T-cell (primary cell): ENCODE measurements around the gene ELMO2. TPM values are rescaled to one million over a fixed set of nuclear protein-coding genes. Genes with fewer than 3 reads are reported as not detected.
A peak's percentile ranks its signal among the peaks of the same experiment; 100 is the strongest.
"Not testable (repeated sequence)": the region's sequence is repeated elsewhere in the genome, so short reads cannot be mapped to it uniquely, and the experiment has no call there.

Experiments
- ATAC-seq, 4 experiments: fragments of 200-7000 bp in 3 of 4; fragments of 150-1000 bp in 1 of 4; cut with Tn5 transposase; replicated peaks in 1 of 4; 1 replicate in 3 of 4; 2 replicates in 1 of 4; pipeline ENCODE4 v1.10.0; 2021; ENCODE audit warnings: moderate library complexity in 3 of 4, mild to moderate bottlenecking in 2 of 4, moderate number of reproducible peaks in 1 of 4
- CTCF ChIA-PET, 2 donors: fragments of 300-600 bp; sonication (Branson Sonifier 250); formaldehyde crosslinking; loops; one replicate each; lab custom pipeline; 2022; ENCODE audit warnings: antibody characterized with exemption in 2 of 2; lab: Charles Lee
- POLR2A ChIA-PET, 2 donors: fragments of 300-600 bp; sonication (Branson Sonifier 250); formaldehyde crosslinking; loops; one replicate each; lab custom pipeline; 2022; ENCODE audit warnings: antibody characterized with exemption in 2 of 2; lab: Charles Lee
- DNase-seq, 35 experiments: peaks; one replicate each; pipeline versions ENCODE4 v3.0.0 to v3.0.0-alpha.2; 2013 to 2023
- H3K27ac ChIP-seq: one replicate; pipeline ENCODE4 v1.5.1; 2013; ENCODE audit warnings: low read length
- H3K27me3 ChIP-seq, 2 experiments: replicated peaks in 1 of 2; 1 replicate in 1 of 2; 2 replicates in 1 of 2; pipeline versions ENCODE4 v1.6.1 to v1.7.0; 2013; ENCODE audit warnings: low read length in 1 of 2, mixed read lengths in 1 of 2; ENCODE audit not compliant: control insufficient read depth in 2 of 2, insufficient read depth in 2 of 2; ENCODE audit errors: extremely low read depth in 1 of 2
- H3K36me3 ChIP-seq, 2 donors: 1 replicate in 1 of 2; 2 replicates in 1 of 2; pipeline versions ENCODE4 v1.6.1 to v1.7.0; 2013; ENCODE audit warnings: low read length in 1 of 2; ENCODE audit not compliant: control insufficient read depth in 2 of 2, insufficient read depth in 1 of 2; ENCODE audit errors: extremely low read depth in 1 of 2
- H3K4me1 ChIP-seq, 2 experiments: 1 replicate in 1 of 2; 2 replicates in 1 of 2; pipeline versions ENCODE4 v1.6.1 to v1.7.0; 2013; ENCODE audit warnings: low read length in 2 of 2, mixed read lengths in 1 of 2; ENCODE audit not compliant: insufficient read depth in 2 of 2, control insufficient read depth in 1 of 2; ENCODE audit errors: extremely low read depth in 1 of 2
- H3K4me3 ChIP-seq, 2 donors: 1 replicate in 1 of 2; 2 replicates in 1 of 2; pipeline versions ENCODE4 v1.5.1 to v1.7.0; 2013; ENCODE audit warnings: mild to moderate bottlenecking in 2 of 2, low read length in 1 of 2, moderate library complexity in 1 of 2; ENCODE audit not compliant: control insufficient read depth in 1 of 2; ENCODE audit errors: extremely low read depth in 1 of 2
- H3K9me3 ChIP-seq: 2 replicates; pipeline ENCODE4 v1.7.0; 2013
- H3K27ac Mint-ChIP-seq, 2 donors: one replicate each; pipeline ENCODE4 v1.8.0; 2020 to 2021; ENCODE audit warnings: mild to moderate bottlenecking in 2 of 2, mixed read lengths in 2 of 2
- H3K27me3 Mint-ChIP-seq, 2 donors: one replicate each; pipeline ENCODE4 v1.8.0; 2021 to 2022; ENCODE audit warnings: mixed read lengths in 2 of 2
- H3K36me3 Mint-ChIP-seq: one replicate; pipeline ENCODE4 v1.8.0; 2021; ENCODE audit warnings: mixed read lengths
- H3K4me1 Mint-ChIP-seq, 3 donors: one replicate each; pipeline ENCODE4 v1.8.0; 2020 to 2022; ENCODE audit warnings: mixed read lengths in 3 of 3, mild to moderate bottlenecking in 1 of 3
- H3K4me3 Mint-ChIP-seq, 3 donors: one replicate each; pipeline ENCODE4 v1.8.0; 2020 to 2022; ENCODE audit warnings: mild to moderate bottlenecking in 3 of 3, mixed read lengths in 3 of 3, moderate library complexity in 3 of 3
- H3K9me3 Mint-ChIP-seq, 3 donors: one replicate each; pipeline ENCODE4 v1.8.0; 2020 to 2022; ENCODE audit warnings: mixed read lengths in 3 of 3
- WGBS: methylation state at CpG from one replicate; pipeline ENCODE4 v1.1.5; 2013; ENCODE audit warnings: missing lambda C conversion rate; ENCODE audit not compliant: insufficient coverage; 5-methylcytosine and 5-hydroxymethylcytosine counted together
- total RNA-seq, 35 experiments: library from RNA in 6 of 35; stranded (reverse) in 6 of 35; fragments of 120-200 nt in 1 of 35; gene quantifications; one replicate each; pipeline versions ENCODE4 v1.2.1 to v1.2.4 and lab custom pipeline; 2013 to 2026

Gene ELMO2
- total RNA-seq, 5 donors from 2014 or later (not counting 1 experiment from before 2014, with no cell fraction given) = 48.8 to 86.6 (median 54.2) TPM

DNA sequence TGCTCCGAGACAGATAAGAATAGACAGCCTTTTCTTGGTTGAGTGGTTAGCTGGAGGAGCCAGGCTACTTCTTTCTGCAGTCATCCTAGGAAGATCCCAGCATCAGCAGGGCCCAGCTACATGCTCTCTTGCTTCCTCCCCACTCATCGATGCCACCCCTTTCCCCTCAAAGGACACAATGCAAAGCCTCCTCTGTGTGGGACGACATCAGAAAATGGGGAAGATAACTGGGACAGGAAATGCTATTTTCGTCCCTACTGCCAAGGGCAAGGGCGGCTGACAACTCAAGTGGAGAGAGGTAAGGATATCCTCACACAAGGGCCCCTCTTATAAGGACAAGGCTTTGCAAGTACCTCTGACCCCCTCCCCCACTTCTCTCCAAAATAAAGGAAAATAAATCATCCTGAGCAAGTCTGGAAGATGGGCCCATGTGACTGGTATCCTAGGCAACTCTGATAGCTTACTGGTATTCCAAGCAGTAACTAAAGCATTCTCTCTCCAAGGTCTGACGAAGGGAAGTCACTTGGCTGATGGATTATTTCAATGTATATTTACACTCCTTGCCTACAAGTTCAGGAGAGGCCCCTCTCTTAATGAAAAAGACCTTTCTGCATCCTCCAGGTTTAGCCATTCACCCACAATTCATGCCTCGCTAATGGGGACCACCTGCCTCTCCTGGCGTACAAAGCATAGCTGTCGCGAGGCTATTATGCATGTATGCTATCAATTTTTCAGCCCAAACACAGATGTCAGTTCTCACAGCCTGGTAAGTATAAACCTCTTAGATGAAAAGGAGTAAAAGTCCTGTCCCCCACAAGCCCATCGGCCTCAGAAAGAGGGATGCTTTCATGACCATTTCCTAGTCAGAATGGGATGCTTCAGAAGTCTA is 11.3 kb downstream of the ELMO2 start:
- DNase-seq = no peak
- no peaks in the 10 kb centered on the region for H3K9me3 Mint-ChIP-seq
- CTCF ChIA-PET = no interaction called here
- POLR2A ChIA-PET = no interaction called here
- H3K9me3 ChIP-seq = no peaks in the 10 kb centered on the region
- no peak for ATAC-seq
- H3K4me1 Mint-ChIP-seq = peaks cover 32 to 39% (median 34%) of the 10 kb centered on the region in 3 donors
- H3K36me3 ChIP-seq = peaks cover 8 to 73% of the 10 kb centered on the region in 2 donors
- H3K4me3 Mint-ChIP-seq = no peak overlapping the region
- peaks cover 41% of the 10 kb centered on the region for H3K36me3 Mint-ChIP-seq
- H3K4me3 ChIP-seq = no peak overlapping the region
- H3K27me3 Mint-ChIP-seq = no peaks in the 10 kb centered on the region
- WGBS = 100% methylated on average over 1 of the region's 11 CpGs
- H3K27ac Mint-ChIP-seq = no peak overlapping the region
- no peak overlapping the region for H3K27ac ChIP-seq
- no peaks in the 10 kb centered on the region for H3K27me3 ChIP-seq
- H3K4me1 ChIP-seq = peaks cover 8 to 18% of the 10 kb centered on the region in 2 experiments

DNA sequence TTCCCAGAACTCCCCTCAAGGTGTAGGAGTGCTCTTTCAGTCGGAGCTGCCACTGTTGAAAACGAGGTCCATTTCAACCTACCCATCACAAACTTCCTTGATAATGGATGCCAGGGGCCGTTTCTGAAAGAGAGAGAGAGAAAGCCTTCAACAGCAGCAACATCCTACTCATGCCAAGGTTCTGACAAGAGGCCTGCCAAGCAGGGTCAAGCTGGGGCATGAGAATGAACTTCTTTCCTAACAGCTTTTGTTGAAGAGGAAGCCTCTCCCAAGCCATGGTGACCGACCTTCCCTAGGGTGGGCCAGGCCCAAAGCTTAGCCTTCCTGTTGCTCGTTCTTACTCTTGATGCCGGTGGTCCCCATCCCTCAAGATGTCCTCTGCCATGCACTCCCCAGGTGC is 12.4 kb downstream of the ELMO2 start:
- Histone ChIP-seq H3K27ac (no peak overlapping the region), H3K36me3 (peaks cover 8 to 82% of the 10 kb centered on the region in 2 donors), H3K27me3 (no peaks in the 10 kb centered on the region), H3K9me3 (no peaks in the 10 kb centered on the region), H3K4me1 (peaks cover 2 to 7% of the 10 kb centered on the region in 2 experiments), H3K4me3 (no peak overlapping the region)
- Mint-ChIP-seq H3K27me3 (no peaks in the 10 kb centered on the region), H3K36me3 (peaks cover 47% of the 10 kb centered on the region), H3K4me1 (peaks cover 22 to 29% (median 22%) of the 10 kb centered on the region in 3 donors), H3K9me3 (no peaks in the 10 kb centered on the region), H3K27ac (no peak overlapping the region), H3K4me3 (no peak overlapping the region)
- ATAC-seq (no peak), DNase-seq (no peak)
- POLR2A ChIA-PET = no interaction called here
- WGBS = 100% methylated on average over 3 of the region's 6 CpGs
- CTCF ChIA-PET = no interaction called here

DNA sequence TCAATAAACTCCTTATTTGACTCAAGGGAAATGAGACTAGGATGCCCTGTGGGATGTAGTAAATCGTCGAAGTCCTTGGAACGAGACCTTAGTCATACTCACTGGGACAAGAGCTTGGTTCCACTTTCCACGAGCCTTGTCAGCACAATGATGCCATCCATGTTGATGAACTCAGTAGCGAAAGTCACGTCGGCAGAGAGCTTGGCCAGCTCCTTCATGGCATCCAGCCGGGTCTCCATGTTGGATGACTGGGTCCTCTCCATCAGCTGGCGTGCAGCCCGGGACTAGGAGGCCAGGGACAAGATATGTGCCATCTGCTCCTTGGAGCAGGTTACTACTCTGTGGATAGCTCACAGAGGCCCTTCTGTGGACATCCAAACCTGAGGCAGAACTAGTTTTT is 17.5 kb downstream of the ELMO2 start:
- peak overlapping the region in 1 of 2 donors; percentile 23 for H3K27ac Mint-ChIP-seq
- H3K27ac ChIP-seq = no peak overlapping the region
- H3K36me3 Mint-ChIP-seq = peaks cover 67% of the 10 kb centered on the region
- no peaks in the 10 kb centered on the region for H3K9me3 Mint-ChIP-seq
- no peak overlapping the region for H3K4me3 ChIP-seq
- no peak overlapping the region for H3K4me3 Mint-ChIP-seq
- POLR2A ChIA-PET = no interaction called here
- H3K27me3 Mint-ChIP-seq = no peaks in the 10 kb centered on the region
- CTCF ChIA-PET = no interaction called here
- no peaks in the 10 kb centered on the region for H3K27me3 ChIP-seq
- H3K4me1 Mint-ChIP-seq = peaks cover 0 to 15% (median 0%) of the 10 kb centered on the region in 3 donors
- H3K36me3 ChIP-seq = peaks cover 8 to 93% of the 10 kb centered on the region in 2 donors
- H3K4me1 ChIP-seq = no peaks in the 10 kb centered on the region
- 97% methylated on average over 8 of the region's 10 CpGs for WGBS
- ATAC-seq = no peak
- no peak for DNase-seq
- H3K9me3 ChIP-seq = no peaks in the 10 kb centered on the region

GRCh38 chr20:46388201-46388836 is 18.1 kb downstream of the ELMO2 start:
- Mint-ChIP-seq H3K9me3 (no peaks in the 10 kb centered on the region), H3K27ac (peak overlapping the region in 1 of 2 donors; percentile 4), H3K27me3 (no peaks in the 10 kb centered on the region), H3K4me1 (peaks cover 0 to 15% (median 0%) of the 10 kb centered on the region in 3 donors), H3K4me3 (no peak overlapping the region), H3K36me3 (peaks cover 70% of the 10 kb centered on the region)
- ChIA-PET POLR2A (no interaction called here), CTCF (no interaction called here)
- Histone ChIP-seq H3K27me3 (no peaks in the 10 kb centered on the region), H3K4me3 (no peak overlapping the region), H3K36me3 (peaks cover 6 to 93% of the 10 kb centered on the region in 2 donors), H3K9me3 (no peaks in the 10 kb centered on the region), H3K27ac (no peak overlapping the region), H3K4me1 (no peaks in the 10 kb centered on the region)
- ATAC-seq (no peak), DNase-seq (no peak)
- WGBS = 89% methylated on average over 1 of the region's 5 CpGs

GRCh38 chr20:46387054-46387453 is 19.4 kb downstream of the ELMO2 start:
- POLR2A ChIA-PET, H3K4me1 Mint-ChIP-seq: not testable (repeated sequence)
- H3K36me3 Mint-ChIP-seq = peaks cover 70% of the 10 kb centered on the region

DNA sequence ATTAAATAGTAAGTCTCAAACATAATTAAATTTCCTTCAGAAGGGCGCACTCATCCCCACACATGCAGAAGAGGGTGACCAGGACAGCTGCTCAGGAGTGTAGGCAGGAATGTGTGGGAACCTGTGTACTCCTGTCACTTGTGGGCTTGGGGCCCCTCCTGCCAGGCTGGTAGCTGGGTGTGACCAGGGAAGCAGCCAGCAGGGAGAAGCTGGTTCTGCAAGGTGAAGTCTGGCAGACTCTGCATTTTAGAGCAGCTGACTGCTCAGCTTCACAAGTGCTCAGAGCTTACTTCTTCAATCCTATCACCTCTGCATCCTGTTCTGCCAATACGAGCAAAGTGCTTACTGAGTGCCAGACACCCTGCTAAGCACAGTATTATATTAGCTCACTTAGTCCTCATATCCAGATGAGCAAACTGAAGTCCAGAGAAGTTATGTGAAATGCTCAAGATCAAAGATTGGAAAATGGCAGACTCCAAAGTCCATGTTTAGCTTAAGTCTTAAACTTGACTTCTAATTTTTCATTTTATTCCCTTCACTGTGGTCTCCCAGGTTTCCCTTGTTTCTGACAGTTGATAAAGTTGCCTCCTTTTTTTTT is 27.9 kb downstream of the ELMO2 start:
- H3K27me3 Mint-ChIP-seq = no peaks in the 10 kb centered on the region

More at GRCh38 chr20:46387054-46387453, 19.4 kb downstream of the ELMO2 start:
- DNase-seq, H3K27me3 Mint-ChIP-seq, ATAC-seq, H3K27ac ChIP-seq, H3K9me3 Mint-ChIP-seq, H3K4me3 ChIP-seq, H3K9me3 ChIP-seq, H3K27ac Mint-ChIP-seq, H3K4me1 ChIP-seq, H3K27me3 ChIP-seq, H3K4me3 Mint-ChIP-seq: not testable (repeated sequence)
- CTCF ChIA-PET = interaction anchor here in 1 of 2 donors (0.9 kb wide), 1 partner anchor 11 kb away, joined by 3 read pairs; no protein-coding TSS in a partner anchor
- peaks cover 8 to 93% of the 10 kb centered on the region in 2 donors for H3K36me3 ChIP-seq
- 100% methylated on average over 2 of the region's 3 CpGs for WGBS

More for the DNA sequence above, 27.9 kb downstream of the ELMO2 start:
- CTCF ChIA-PET = no interaction called here
- H3K27ac ChIP-seq = no peak overlapping the region
- POLR2A ChIA-PET = no interaction called here
- no peaks in the 10 kb centered on the region for H3K4me1 ChIP-seq
- WGBS = no CpG with 5 or more reads among the region's 2 CpGs
- no peaks in the 10 kb centered on the region for H3K9me3 ChIP-seq
- Mint-ChIP-seq H3K27ac (peak overlapping the region in 1 of 2 donors; percentile 54), H3K4me3 (no peak overlapping the region), H3K9me3 (no peaks in the 10 kb centered on the region), H3K4me1 (peaks cover 0 to 6% (median 0%) of the 10 kb centered on the region in 3 donors), H3K36me3 (peaks cover 63% of the 10 kb centered on the region)
- ATAC-seq (no peak), DNase-seq (no peak)
- no peaks in the 10 kb centered on the region for H3K27me3 ChIP-seq
- H3K4me3 ChIP-seq = no peak overlapping the region
- H3K36me3 ChIP-seq = peaks cover 39 to 95% of the 10 kb centered on the region in 2 donors
